HG03139 (cell line): Measurements from ENCODE around the gene DPH6.

Experiments
- ATAC-seq: cut with Tn5 transposase; IDR thresholded peaks from one replicate; pipeline ENCODE4 v1.9.1; 2021; ENCODE audit not compliant: unreplicated experiment

Gene DPH6

GRCh38 chr15:35487417-35487816 is 58.5 kb downstream of the DPH6 start:
- ATAC-seq, result no peak

- ATAC-seq, result no peak
Observed at GRCh38 chr15:35486296-35486695, 59.7 kb downstream of the DPH6 start.

- no peak for ATAC-seq
Observed at GRCh38 chr15:35485411-35485810, 60.6 kb downstream of the DPH6 start.

DNA sequence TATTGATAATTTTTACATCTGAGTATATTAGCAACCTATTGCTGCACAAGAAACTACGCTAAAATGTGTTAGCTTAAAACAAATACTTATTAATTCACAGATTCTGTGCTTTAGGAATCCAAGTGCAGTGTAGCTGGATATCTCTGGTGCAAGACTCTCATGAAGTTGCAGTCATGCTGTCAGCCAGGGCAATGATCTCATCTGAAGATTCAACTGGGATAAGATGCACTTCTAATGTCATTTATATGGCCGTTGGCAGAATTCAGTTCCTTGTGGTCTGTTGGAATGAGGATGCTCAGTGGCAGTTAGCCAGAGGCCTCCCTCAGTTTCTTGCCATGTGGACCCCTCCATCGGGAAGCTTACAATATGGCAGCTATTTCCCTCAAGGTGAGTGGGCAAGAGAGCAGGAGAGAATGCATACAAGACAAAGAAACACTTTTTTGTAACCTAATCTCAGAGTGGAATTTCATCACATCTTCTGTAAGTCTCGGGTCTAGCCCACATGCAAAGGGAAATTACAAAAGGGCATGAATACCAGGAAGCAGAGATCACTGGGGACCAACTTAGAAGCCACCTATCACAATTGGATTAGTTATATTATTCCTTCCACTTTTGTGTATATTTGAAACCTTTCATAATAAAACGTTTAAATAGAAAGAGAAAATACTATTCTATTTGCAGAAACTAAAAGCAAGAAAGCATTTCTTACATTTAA is 61.6 kb downstream of the DPH6 start:
- no peak for ATAC-seq

- no peak for ATAC-seq
Observed at GRCh38 chr15:35481992-35482391, 64.0 kb downstream of the DPH6 start.

- ATAC-seq, result no peak
Observed at GRCh38 chr15:35481064-35481463, 64.9 kb downstream of the DPH6 start.

- ATAC-seq, result no peak
Observed at GRCh38 chr15:35479423-35479822, 66.5 kb downstream of the DPH6 start.

GRCh38 chr15:35477312-35478262 is 68.4 kb downstream of the DPH6 start:
- ATAC-seq, result no peak

DNA sequence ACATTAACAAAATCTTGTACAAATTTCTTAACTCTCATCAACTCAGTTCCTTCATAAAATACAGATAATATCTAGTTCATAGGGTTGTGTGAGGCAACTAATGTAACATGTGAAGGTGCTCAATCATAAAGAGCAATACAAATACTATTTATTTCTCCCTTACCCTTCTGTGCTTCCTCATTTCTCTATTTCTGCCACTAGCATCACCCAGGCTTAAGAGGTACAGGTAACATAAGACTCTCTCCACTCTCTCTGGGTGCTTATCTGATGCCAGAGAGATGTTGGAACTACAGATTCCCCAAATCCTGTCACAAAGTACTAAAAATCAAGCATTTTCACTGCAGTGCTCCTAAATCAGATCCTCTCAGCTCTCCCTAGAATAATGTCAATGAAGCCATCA is 74.9 kb downstream of the DPH6 start:
- no peak for ATAC-seq

DNA sequence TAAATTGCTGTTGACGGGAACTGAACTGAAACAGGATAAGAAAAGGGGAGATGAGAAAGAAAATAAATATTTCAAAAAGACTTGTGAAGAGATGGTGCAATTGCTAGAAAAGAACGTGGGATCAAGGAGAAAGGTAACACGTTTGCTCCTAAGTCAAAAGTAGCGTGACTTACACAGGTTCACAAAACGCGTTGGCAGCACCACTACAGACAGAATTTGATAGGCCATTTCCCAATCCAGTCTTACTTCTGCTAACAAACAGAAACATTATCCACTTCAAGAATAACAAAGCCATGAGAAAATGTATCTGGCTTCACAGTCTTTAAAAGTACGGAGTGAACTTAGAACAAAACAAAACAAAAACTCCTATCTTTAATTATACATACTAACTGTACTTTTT is 75.5 kb downstream of the DPH6 start:
- no peak for ATAC-seq

DNA sequence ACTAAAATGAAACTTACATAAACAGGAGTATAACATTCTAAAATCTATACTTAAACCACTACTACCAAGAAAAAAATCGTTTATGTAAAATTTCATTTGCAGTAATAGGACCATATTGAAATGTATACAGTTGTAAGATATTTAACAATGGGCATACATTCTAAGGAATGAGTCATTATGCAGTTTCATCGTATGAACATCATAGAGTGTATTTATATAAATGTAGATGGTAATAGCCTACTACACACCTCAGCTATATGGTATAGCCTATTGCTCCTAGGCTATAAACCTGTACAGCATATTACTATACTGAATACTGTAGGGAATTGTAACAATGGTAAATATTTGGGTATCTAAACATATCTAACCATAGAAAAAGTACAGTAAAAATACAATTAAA is 79.5 kb downstream of the DPH6 start:
- ATAC-seq, result no peak

DNA sequence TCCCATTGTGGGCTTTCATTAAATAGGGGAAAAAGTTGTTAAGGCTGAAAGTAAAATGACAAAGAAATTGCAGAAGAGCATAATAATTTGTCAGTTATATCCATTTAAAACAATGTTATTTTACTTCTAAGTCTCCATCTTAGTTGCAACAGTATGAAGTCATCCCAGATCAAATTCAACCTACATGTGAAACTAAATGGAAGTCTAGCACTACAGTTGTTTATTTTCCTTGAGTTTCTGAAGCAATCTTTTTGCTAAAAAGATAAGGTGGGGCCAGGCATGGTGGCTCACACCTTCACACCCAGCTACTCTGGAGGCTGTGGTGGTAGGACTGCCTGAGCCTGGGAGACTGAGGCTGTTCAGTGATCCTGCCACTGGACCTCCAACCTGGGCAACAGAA is 80.2 kb downstream of the DPH6 start:
- ATAC-seq, result no peak

GRCh38 chr15:35460616-35461015 is 85.3 kb downstream of the DPH6 start:
- no peak for ATAC-seq

- ATAC-seq, result no peak
Observed at GRCh38 chr15:35458176-35458856, 87.6 kb downstream of the DPH6 start.

- ATAC-seq, result no peak
Observed at GRCh38 chr15:35455201-35455600, 90.8 kb downstream of the DPH6 start.

GRCh38 chr15:35450492-35450891 is 95.5 kb downstream of the DPH6 start:
- ATAC-seq, result no peak

GRCh38 chr15:35448294-35448693 is 97.7 kb downstream of the DPH6 start:
- no peak for ATAC-seq

- ATAC-seq, result no peak
Observed at GRCh38 chr15:35445891-35446290, 100.1 kb downstream of the DPH6 start.

- no peak for ATAC-seq
Observed at GRCh38 chr15:35444557-35445204, 101.3 kb downstream of the DPH6 start.

DNA sequence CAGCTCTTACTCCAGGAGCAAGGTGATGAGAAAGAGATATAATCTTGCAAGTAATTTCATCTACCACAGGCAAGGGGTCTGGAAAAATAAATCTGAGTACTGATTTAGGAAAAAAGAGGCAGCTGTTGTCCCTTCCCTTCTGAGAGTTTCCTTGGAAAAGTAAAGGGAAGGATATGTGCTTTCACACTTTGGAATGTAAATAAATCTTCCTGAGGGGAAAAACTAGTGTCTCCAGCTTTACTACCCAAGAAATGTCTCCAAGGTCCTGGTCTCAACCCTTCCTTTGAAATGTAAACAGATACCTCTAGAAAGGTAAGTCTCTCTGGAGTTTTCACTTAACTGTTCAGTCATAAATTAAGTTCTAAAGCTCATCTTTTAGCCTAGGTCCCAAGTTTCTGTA is 102.6 kb downstream of the DPH6 start:
- ATAC-seq, result no peak

DNA sequence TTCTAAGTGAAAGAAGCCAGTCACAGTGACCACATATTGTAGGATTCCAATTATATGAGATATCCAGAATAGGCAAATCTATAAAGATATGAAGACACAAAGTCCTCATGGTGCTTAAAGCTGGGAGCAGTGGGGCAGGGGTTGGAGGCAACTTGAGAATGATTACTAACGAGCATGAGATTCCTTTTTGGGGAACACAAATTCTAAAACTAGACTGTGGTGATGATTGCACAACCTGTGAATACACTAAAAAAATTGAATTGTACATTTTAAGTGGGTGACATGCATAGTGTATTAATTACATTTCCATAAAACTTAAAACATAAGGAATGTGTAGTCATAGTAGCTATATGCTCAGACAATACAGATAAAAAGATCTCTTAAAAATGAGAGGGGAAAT is 103.2 kb downstream of the DPH6 start:
- ATAC-seq, result no peak
